ENCODE results near the gene RBM20. TPM values are rescaled to one million over a fixed set of nuclear protein-coding genes. Genes with fewer than 3 reads are reported as not detected.

The RBM20 gene
- total and polyA plus RNA-seq, 2 experiments from 2014 or later = 0.05 to 0.17 TPM

DNA sequence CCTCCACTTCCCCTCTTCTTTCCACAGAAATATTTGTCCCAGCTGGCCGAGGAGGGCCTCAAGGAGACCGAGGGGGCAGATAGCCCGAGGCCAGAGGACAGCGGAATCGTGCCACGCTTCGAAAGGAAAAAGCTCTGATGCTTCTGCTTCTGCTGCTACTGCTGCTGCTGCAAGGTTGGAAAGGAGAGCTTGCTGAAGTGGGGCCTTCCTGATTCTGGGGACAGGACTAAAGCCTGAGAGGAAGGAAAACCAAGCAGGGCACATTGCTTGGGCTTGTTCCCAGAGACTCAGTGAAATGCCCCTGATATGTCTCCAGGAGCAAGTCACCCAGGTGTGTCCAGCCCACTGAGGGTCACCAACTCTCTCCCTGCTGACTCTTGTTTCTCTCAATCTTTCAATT, 191.7 kb downstream of the RBM20 start (continued):
- TF ChIP-seq CTCF (conservative IDR thresholded peaks at IDR 0.05; ENCODE audit: low read depth in 2 of 2) = no peak
- no peak for TF ChIP-seq ZNF331 (CRISPR knock-in tag; IDR thresholded peaks at IDR 0.05; ENCODE audit: low read depth)
- TF ChIP-seq STAT1 (IDR thresholded peaks at IDR 0.05; ENCODE audit: unreplicated experiment) = no peak
- TF ChIP-seq ZNF114 (CRISPR knock-in tag; IDR thresholded peaks at IDR 0.05) = no peak
- TF ChIP-seq POLR2AphosphoS5 (IDR thresholded peaks at IDR 0.05; ENCODE audit: low read depth) = no peak
- TF ChIP-seq, protein P1, sequence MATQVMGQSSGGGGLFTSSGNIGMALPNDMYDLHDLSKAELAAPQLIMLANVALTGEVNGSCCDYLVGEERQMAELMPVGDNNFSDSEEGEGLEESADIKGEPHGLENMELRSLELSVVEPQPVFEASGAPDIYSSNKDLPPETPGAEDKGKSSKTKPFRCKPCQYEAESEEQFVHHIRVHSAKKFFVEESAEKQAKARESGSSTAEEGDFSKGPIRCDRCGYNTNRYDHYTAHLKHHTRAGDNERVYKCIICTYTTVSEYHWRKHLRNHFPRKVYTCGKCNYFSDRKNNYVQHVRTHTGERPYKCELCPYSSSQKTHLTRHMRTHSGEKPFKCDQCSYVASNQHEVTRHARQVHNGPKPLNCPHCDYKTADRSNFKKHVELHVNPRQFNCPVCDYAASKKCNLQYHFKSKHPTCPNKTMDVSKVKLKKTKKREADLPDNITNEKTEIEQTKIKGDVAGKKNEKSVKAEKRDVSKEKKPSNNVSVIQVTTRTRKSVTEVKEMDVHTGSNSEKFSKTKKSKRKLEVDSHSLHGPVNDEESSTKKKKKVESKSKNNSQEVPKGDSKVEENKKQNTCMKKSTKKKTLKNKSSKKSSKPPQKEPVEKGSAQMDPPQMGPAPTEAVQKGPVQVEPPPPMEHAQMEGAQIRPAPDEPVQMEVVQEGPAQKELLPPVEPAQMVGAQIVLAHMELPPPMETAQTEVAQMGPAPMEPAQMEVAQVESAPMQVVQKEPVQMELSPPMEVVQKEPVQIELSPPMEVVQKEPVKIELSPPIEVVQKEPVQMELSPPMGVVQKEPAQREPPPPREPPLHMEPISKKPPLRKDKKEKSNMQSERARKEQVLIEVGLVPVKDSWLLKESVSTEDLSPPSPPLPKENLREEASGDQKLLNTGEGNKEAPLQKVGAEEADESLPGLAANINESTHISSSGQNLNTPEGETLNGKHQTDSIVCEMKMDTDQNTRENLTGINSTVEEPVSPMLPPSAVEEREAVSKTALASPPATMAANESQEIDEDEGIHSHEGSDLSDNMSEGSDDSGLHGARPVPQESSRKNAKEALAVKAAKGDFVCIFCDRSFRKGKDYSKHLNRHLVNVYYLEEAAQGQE (IDR thresholded peaks at IDR 0.05; ENCODE audit: unreplicated experiment) = no peak

- H3K4me1 ChIP-seq (ENCODE audit: insufficient read depth) = 0 out of 2 replicates have a peak, but pooled peaks cover 6% of the 10 kb centered on the region
- H3K79me2 ChIP-seq (replicated peaks; ENCODE audit: insufficient read depth) = no peaks in the 10 kb centered on the region
- H3K27ac Mint-ChIP-seq = no peak overlapping the region
- no peak overlapping the region for H3K27ac ChIP-seq (ENCODE audit: low read depth)
- TF ChIP-seq ZNF114 (CRISPR knock-in tag; IDR thresholded peaks at IDR 0.05) (no peak), CREB1 (CRISPR knock-in tag; IDR thresholded peaks at IDR 0.05; ENCODE audit: low read depth) (no peak), JUNB (IDR thresholded peaks at IDR 0.05; ENCODE audit: unreplicated experiment) (no peak), NANOG (IDR thresholded peaks at IDR 0.05; ENCODE audit: borderline replicate concordance) (no peak)
- TF ChIP-seq, protein P2, sequence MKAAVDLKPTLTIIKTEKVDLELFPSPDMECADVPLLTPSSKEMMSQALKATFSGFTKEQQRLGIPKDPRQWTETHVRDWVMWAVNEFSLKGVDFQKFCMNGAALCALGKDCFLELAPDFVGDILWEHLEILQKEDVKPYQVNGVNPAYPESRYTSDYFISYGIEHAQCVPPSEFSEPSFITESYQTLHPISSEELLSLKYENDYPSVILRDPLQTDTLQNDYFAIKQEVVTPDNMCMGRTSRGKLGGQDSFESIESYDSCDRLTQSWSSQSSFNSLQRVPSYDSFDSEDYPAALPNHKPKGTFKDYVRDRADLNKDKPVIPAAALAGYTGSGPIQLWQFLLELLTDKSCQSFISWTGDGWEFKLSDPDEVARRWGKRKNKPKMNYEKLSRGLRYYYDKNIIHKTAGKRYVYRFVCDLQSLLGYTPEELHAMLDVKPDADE (IDR thresholded peaks at IDR 0.05) = no peak
- no peaks in the 10 kb centered on the region; the same call in 1 of the 2 replicates for H3K9me2 ChIP-seq (ENCODE audit: insufficient read depth)
- H3K4me1 Mint-ChIP-seq = peaks cover 21% of the 10 kb centered on the region
- H3K4me3 Mint-ChIP-seq = no peak overlapping the region
- H3K9me3 Mint-ChIP-seq = no peaks in the 10 kb centered on the region
- H3K36me3 Mint-ChIP-seq (ENCODE audit: low read depth) = no peaks in the 10 kb centered on the region
- no peak overlapping the region for H2AFZ ChIP-seq
- H3K27me3 Mint-ChIP-seq (ENCODE audit: insufficient read depth, low read depth, poor library complexity) = no peaks in the 10 kb centered on the region
- DNase-seq (ENCODE audit: low spot score) (no peak), ATAC-seq (no peak)
- H3K4me3 ChIP-seq = no peak overlapping the region
- no peak overlapping the region for H3K4me2 ChIP-seq
- no peaks in the 10 kb centered on the region for H3F3A ChIP-seq (replicated peaks; ENCODE audit: low read depth)
- H4K20me1 ChIP-seq (replicated peaks; ENCODE audit: insufficient read depth) = no peaks in the 10 kb centered on the region
- H3K27me3 ChIP-seq (ENCODE audit: insufficient read depth) = no peaks in the 10 kb centered on the region
- H3K36me3 ChIP-seq (ENCODE audit: insufficient read depth) = no peaks in the 10 kb centered on the region
Measured at GRCh38 chr10:110836706-110837105, 192.6 kb downstream of the RBM20 start.

Measured in GM23338 (cell line).